GM19372 (cell line): ENCODE data around the gene CLCC1.

ENCODE experiments used
- ATAC-seq: cut with Tn5 transposase; IDR thresholded peaks from one replicate; pipeline ENCODE4 v1.9.1; 2021; ENCODE audit warnings: mild to moderate bottlenecking, low read depth, moderate library complexity; ENCODE audit not compliant: unreplicated experiment

The CLCC1 gene

GRCh38 chr1:108916788-108917187 lies 46.5 kb downstream of the CLCC1 start:
- no peak for ATAC-seq
